ENCODE measurements around the gene FCHO1. TPM values are rescaled to one million over a fixed set of nuclear protein-coding genes. Genes with fewer than 3 reads are reported as not detected.

FCHO1 gene
- total RNA-seq, 2 experiments from 2014 or later: 35.8 to 38.7 TPM

- no peak for DNase-seq
- peak overlapping the region; percentile 1 for H3K27ac Mint-ChIP-seq
- H3K9me3 Mint-ChIP-seq: peaks cover 3% of the 10 kb centered on the region
- H3K27me3 Mint-ChIP-seq: no peaks in the 10 kb centered on the region
- H3K36me3 Mint-ChIP-seq: peaks cover 52% of the 10 kb centered on the region
- no peak overlapping the region for H3K4me3 Mint-ChIP-seq
- H3K4me1 Mint-ChIP-seq: peaks cover 7% of the 10 kb centered on the region
Observed at GRCh38 chr19:17836530-17836929, 85.3 kb downstream of the FCHO1 start.

- peaks cover 44% of the 10 kb centered on the region for H3K36me3 Mint-ChIP-seq
Observed at GRCh38 chr19:17837972-17838371, 86.7 kb downstream of the FCHO1 start.

More at GRCh38 chr19:17837972-17838371, 86.7 kb downstream of the FCHO1 start:
- no peaks in the 10 kb centered on the region for H3K9me3 Mint-ChIP-seq
- DNase-seq: no peak
- no peak overlapping the region for H3K4me3 Mint-ChIP-seq
- H3K27me3 Mint-ChIP-seq: no peaks in the 10 kb centered on the region
- peak overlapping the region; percentile 70 for H3K27ac Mint-ChIP-seq
- peaks cover 7% of the 10 kb centered on the region for H3K4me1 Mint-ChIP-seq

Other genes starting within 250 kb of the FCHO1 start
- 10 to 100 TPM; 55.0 to 58.4 TPM for gene PGLS, start 239.8 kb upstream of the FCHO1 start, total RNA-seq
- 10 to 100 TPM; 78.9 to 80.1 TPM for gene COLGALT1, start 195.8 kb upstream of the FCHO1 start, total RNA-seq
- gene UNC13A, start 63.1 kb upstream of the FCHO1 start, total RNA-seq: under 1 TPM in 1 of 2 experiments, not detected in 1; 0.08 TPM
- 10 to 100 TPM; 61.0 to 62.2 TPM for gene MAP1S, start 32.0 kb upstream of the FCHO1 start, total RNA-seq
- not detected for gene B3GNT3, start 43.7 kb downstream of the FCHO1 start, total RNA-seq
- gene INSL3, start 70.0 kb downstream of the FCHO1 start, total RNA-seq: 1 to 10 TPM; 1.7 to 1.8 TPM
- gene JAK3, start 96.5 kb downstream of the FCHO1 start, total RNA-seq: 10 to 100 TPM; 90.3 to 91.1 TPM
- 1,000 to 10,000 TPM; 3,144 to 3,196 TPM for gene RPL18A, start 108.4 kb downstream of the FCHO1 start, total RNA-seq
- 1 to 10 TPM; 1.5 to 1.7 TPM for gene SLC5A5, start 120.5 kb downstream of the FCHO1 start, total RNA-seq
- gene CCDC124, start 181.5 kb downstream of the FCHO1 start, total RNA-seq: 100 to 1,000 TPM; 159 to 160 TPM
- under 1 TPM in 1 of 2 experiments, not detected in 1; 0.34 TPM for gene KCNN1, start 215.6 kb downstream of the FCHO1 start, total RNA-seq

Measured in activated naive CD8-positive, alpha-beta T cell treated with anti-CD3 and anti-CD28 coated beads for 36 hours (primary cell).